ENCODE data around the gene TTLL3.

- TF ChIP-seq, protein P1, sequence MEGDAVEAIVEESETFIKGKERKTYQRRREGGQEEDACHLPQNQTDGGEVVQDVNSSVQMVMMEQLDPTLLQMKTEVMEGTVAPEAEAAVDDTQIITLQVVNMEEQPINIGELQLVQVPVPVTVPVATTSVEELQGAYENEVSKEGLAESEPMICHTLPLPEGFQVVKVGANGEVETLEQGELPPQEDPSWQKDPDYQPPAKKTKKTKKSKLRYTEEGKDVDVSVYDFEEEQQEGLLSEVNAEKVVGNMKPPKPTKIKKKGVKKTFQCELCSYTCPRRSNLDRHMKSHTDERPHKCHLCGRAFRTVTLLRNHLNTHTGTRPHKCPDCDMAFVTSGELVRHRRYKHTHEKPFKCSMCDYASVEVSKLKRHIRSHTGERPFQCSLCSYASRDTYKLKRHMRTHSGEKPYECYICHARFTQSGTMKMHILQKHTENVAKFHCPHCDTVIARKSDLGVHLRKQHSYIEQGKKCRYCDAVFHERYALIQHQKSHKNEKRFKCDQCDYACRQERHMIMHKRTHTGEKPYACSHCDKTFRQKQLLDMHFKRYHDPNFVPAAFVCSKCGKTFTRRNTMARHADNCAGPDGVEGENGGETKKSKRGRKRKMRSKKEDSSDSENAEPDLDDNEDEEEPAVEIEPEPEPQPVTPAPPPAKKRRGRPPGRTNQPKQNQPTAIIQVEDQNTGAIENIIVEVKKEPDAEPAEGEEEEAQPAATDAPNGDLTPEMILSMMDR (IDR thresholded peaks at IDR 0.05): no peak
- no peak for TF ChIP-seq POLR2A (IDR thresholded peaks at IDR 0.05)
Observed at GRCh38 chr3:9828801-9829755, 19.0 kb downstream of the TTLL3 start.
